Measurements from ENCODE around the gene DMAP1.

GRCh38 chr1:44261962-44262361 lies 48.7 kb downstream of the DMAP1 start:
- TF ChIP-seq CTCF (IDR thresholded peaks at IDR 0.05; ENCODE audit: low read length) (no peak), EZH2phosphoT487 (IDR thresholded peaks at IDR 0.05; ENCODE audit: low read length) (no peak), EZH2 (optimal IDR thresholded peaks at IDR 0.05; ENCODE audit: low read depth, low read length) (no peak)

All from MM.1S (cell line).